ENCODE results near the gene PAX7.
"Not testable (repeated sequence)": the region's sequence is repeated elsewhere in the genome, so short reads cannot be mapped to it uniquely, and the experiment has no call there.

DNA sequence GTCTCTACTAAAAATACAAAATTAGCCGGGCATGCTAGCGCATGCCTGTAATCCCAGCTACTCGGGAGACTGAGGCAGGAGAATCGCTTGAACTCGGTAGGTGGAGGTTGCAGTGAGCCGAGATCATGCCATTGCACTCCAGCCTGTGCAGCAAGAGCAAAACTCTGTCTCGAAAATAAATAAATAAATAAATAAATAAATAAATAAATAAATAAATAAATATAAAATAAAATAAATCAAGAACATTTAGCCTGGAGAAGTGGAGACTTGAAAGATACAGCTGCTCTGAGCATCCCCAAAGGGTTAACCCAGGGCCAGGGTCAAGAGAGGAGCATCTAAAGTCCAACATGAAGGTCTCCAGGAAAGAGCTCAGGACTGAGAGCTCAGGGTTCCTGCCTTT is 63.6 kb downstream of the PAX7 start:
- TF ChIP-seq, protein P1, sequence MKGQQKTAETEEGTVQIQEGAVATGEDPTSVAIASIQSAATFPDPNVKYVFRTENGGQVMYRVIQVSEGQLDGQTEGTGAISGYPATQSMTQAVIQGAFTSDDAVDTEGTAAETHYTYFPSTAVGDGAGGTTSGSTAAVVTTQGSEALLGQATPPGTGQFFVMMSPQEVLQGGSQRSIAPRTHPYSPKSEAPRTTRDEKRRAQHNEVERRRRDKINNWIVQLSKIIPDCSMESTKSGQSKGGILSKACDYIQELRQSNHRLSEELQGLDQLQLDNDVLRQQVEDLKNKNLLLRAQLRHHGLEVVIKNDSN (CRISPR knock-in tag; IDR thresholded peaks at IDR 0.05), result not testable (repeated sequence)
- TF ChIP-seq, protein P2, sequence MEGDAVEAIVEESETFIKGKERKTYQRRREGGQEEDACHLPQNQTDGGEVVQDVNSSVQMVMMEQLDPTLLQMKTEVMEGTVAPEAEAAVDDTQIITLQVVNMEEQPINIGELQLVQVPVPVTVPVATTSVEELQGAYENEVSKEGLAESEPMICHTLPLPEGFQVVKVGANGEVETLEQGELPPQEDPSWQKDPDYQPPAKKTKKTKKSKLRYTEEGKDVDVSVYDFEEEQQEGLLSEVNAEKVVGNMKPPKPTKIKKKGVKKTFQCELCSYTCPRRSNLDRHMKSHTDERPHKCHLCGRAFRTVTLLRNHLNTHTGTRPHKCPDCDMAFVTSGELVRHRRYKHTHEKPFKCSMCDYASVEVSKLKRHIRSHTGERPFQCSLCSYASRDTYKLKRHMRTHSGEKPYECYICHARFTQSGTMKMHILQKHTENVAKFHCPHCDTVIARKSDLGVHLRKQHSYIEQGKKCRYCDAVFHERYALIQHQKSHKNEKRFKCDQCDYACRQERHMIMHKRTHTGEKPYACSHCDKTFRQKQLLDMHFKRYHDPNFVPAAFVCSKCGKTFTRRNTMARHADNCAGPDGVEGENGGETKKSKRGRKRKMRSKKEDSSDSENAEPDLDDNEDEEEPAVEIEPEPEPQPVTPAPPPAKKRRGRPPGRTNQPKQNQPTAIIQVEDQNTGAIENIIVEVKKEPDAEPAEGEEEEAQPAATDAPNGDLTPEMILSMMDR (IDR thresholded peaks at IDR 0.05), result not testable (repeated sequence)
- TF ChIP-seq SMAD3 (CRISPR knock-in tag; IDR thresholded peaks at IDR 0.05; ENCODE audit: borderline replicate concordance); MYBL2 (CRISPR knock-in tag; IDR thresholded peaks at IDR 0.05); ESRRA (CRISPR knock-in tag; IDR thresholded peaks at IDR 0.05; ENCODE audit: borderline replicate concordance); ATF1 (CRISPR knock-in tag; IDR thresholded peaks at IDR 0.05); JUN (CRISPR knock-in tag; IDR thresholded peaks at IDR 0.05): not testable (repeated sequence)
- TF ChIP-seq, protein P3, sequence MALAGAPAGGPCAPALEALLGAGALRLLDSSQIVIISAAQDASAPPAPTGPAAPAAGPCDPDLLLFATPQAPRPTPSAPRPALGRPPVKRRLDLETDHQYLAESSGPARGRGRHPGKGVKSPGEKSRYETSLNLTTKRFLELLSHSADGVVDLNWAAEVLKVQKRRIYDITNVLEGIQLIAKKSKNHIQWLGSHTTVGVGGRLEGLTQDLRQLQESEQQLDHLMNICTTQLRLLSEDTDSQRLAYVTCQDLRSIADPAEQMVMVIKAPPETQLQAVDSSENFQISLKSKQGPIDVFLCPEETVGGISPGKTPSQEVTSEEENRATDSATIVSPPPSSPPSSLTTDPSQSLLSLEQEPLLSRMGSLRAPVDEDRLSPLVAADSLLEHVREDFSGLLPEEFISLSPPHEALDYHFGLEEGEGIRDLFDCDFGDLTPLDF (CRISPR knock-in tag; IDR thresholded peaks at IDR 0.05), result not testable (repeated sequence)
- TF ChIP-seq, protein P4, sequence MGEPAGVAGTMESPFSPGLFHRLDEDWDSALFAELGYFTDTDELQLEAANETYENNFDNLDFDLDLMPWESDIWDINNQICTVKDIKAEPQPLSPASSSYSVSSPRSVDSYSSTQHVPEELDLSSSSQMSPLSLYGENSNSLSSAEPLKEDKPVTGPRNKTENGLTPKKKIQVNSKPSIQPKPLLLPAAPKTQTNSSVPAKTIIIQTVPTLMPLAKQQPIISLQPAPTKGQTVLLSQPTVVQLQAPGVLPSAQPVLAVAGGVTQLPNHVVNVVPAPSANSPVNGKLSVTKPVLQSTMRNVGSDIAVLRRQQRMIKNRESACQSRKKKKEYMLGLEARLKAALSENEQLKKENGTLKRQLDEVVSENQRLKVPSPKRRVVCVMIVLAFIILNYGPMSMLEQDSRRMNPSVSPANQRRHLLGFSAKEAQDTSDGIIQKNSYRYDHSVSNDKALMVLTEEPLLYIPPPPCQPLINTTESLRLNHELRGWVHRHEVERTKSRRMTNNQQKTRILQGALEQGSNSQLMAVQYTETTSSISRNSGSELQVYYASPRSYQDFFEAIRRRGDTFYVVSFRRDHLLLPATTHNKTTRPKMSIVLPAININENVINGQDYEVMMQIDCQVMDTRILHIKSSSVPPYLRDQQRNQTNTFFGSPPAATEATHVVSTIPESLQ (CRISPR knock-in tag; IDR thresholded peaks at IDR 0.05), result not testable (repeated sequence)
- TF ChIP-seq, protein P5, sequence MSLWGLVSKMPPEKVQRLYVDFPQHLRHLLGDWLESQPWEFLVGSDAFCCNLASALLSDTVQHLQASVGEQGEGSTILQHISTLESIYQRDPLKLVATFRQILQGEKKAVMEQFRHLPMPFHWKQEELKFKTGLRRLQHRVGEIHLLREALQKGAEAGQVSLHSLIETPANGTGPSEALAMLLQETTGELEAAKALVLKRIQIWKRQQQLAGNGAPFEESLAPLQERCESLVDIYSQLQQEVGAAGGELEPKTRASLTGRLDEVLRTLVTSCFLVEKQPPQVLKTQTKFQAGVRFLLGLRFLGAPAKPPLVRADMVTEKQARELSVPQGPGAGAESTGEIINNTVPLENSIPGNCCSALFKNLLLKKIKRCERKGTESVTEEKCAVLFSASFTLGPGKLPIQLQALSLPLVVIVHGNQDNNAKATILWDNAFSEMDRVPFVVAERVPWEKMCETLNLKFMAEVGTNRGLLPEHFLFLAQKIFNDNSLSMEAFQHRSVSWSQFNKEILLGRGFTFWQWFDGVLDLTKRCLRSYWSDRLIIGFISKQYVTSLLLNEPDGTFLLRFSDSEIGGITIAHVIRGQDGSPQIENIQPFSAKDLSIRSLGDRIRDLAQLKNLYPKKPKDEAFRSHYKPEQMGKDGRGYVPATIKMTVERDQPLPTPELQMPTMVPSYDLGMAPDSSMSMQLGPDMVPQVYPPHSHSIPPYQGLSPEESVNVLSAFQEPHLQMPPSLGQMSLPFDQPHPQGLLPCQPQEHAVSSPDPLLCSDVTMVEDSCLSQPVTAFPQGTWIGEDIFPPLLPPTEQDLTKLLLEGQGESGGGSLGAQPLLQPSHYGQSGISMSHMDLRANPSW (CRISPR knock-in tag; conservative IDR thresholded peaks at IDR 0.05; ENCODE audit: low read depth), result not testable (repeated sequence)
- TF ChIP-seq, protein P6, sequence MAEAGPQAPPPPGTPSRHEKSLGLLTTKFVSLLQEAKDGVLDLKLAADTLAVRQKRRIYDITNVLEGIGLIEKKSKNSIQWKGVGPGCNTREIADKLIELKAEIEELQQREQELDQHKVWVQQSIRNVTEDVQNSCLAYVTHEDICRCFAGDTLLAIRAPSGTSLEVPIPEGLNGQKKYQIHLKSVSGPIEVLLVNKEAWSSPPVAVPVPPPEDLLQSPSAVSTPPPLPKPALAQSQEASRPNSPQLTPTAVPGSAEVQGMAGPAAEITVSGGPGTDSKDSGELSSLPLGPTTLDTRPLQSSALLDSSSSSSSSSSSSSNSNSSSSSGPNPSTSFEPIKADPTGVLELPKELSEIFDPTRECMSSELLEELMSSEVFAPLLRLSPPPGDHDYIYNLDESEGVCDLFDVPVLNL (CRISPR knock-in tag; IDR thresholded peaks at IDR 0.05; ENCODE audit: borderline replicate concordance, low read depth), result not testable (repeated sequence)
